ENCODE measurements around the gene DLEU7.
A peak's percentile ranks its signal among the peaks of the same experiment; 100 is the strongest.

Gene DLEU7

DNA sequence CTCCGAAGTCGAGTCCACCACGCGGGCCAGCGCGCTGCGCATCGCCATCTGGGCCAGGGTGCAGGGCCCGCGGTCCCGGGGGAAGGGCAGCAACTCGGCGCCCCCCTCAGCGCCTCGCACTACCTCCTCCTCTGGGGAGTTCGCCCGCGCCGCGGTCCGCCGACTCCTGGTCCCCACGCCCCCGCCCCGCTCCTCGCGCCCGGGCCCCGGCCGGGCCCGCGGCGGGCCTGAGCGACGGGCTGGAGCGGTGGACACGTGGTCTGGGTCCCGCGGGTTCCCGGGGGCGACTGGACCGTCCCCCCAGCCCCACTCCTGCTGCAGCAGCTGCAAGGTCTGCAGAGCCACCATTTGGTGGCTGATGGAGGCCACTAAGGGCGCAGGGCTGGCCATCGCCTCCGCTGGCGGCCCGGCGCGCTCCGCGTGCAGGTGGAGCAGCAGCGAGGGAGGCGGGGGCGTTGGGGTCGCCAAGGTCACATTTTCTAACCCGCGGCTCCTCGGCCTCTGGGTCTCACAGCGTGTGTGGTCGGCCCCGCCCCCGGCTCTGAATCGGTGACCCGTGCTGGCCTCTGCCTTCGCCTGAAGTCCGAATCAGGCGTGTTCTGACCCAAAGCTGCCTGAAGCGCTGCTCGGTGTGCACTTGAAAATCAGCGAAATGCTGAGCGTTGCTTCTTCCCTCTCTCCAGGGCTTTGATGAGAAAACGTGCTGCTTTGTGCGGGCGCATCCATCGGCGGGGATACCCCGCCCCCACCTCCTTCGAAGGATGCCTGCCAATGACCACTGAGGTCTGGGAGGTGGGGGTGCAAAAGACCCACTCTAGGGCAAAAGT, at the start of gene DLEU7:
DLEU7 (minus strand) TSS at position 436 of the 827 bp plus-strand sequence; CDS start at position 390, 46 bp downstream.
- DNase-seq (ENCODE audit: low read depth, low spot score), result no peak

DNA sequence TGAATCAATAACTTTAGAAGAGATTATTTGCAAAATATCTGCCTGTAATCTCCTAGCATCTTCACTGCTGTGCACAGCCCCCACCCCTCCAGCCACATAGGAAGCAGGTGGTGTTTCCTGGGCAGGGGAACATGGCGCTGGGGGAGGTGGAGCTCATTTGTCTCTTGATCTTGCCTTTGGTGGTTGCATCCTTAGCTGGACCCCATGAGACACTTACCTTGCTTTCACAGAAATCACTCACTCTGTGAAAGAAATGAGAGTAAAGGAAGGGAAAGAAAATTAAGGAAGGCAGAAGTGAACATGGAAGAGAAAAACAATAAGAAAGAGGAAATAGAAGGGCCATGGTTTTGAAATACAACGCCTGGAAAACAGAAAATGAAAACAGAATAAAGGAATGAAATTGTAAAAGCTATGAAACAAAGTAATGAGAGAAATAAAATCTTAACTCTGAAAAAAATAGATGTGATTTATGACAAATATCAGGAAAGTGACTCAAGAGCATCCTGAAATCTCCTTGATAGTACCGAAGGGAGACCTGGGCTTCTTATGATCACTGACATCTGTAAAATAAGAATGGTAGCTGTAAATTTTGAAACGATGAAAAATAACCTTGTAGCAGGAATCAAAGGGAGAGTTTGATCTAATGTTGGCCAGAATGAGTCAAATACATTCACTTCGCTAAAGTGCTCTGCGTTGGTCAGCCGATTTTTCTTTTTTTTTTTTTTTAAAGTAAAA, 48.9 kb upstream of the DLEU7 start:
- DNase-seq (ENCODE audit: low read depth, low spot score), result no peak

DNA sequence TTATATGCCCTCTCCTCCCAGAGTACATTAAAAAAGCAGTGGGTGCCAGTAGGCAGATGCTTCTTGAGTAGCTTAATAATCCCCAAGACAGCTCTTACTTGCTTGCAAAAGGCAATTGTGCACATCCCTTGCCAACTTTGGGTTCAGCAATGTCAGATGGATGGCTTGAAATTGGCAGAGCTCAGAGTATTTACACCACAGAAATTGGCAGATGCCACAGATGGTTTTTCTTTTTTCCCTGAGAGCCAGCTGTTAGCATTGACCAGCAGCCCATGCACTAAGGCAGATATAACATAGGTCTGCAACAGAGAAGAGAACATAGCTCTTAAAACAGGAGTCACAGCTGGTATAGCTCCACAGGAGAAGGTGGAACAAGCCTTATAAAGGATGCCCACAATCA, 47.7 kb upstream of the DLEU7 start:
- DNase-seq (ENCODE audit: low read depth, low spot score), result no peak

DNA sequence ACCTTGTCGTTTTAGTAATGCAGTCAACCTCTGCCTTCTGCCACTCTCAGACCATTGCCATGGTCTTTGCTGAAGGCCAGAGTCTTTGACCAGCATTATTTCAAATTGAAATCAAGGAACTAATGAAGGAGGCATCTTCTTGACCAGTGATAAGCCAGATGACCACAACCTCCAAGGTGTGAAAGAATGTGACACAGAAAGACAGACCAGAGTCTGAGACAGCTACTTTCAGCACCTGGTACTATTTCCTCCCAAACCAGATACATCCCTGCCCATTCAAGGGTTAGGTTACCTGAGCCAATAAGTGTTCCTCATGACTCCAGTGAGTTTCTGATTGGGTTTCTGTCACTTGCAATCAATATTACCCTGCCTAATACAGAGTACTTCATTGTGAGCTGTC, 45.8 kb upstream of the DLEU7 start:
- DNase-seq (ENCODE audit: low read depth, low spot score), result no peak

DNA sequence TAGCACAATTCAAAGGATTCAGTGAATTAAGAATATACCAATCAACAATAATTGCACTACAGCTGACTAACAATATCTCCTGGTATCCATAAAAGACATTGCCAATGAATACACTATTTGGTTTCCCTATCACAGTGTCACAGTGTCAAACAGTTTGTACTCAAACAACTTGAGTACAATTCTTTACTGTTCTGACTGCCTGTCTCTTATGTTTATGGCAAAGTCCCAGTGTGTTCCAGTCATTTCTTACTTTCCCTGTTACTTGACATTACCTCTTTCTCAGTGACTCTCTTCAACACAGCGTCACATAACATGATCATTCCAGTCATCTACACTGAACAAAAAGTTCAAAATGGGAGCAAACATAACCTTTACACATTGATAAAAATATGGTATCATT, 44.9 kb upstream of the DLEU7 start:
- DNase-seq (ENCODE audit: low read depth, low spot score), result no peak

DNA sequence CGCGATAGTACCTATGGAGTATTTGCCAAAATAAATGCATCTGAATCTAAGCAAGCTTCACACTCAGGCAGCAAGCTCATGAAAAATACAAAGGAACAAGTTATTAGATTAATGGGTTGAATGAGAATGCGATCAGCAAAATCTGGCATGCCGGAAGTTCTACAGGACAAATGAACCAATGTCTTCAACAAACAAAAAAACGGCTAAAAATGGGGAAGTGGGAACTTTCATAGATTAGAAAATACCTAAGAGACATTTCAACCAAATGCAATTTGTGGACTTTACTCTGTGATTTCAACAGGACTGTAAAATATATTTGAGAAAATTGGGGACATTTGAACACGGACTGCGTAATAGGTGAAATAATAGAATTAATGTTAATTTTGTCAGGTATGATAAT, 43.7 kb upstream of the DLEU7 start:
- DNase-seq (ENCODE audit: low read depth, low spot score), result no peak

DNA sequence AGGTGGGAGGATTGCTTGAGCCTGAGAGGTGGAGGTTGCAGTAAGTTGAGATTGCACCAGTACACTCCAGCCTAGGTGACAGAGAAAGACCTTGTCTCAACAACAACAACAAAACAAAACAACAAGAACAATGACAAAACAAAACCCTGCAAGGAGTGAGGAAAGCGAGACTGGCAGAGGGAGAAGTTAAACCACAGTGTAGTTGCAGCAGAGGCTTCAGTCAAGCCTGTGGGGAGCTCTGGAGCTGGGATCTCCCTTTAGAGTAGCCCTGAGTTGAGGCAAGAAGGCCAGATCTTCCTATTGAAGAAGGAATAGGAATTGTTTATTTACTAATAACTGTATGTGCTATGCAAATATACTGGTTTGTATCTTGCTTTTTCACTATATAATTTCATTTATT, 40.8 kb upstream of the DLEU7 start:
- DNase-seq (ENCODE audit: low read depth, low spot score), result no peak

DNA sequence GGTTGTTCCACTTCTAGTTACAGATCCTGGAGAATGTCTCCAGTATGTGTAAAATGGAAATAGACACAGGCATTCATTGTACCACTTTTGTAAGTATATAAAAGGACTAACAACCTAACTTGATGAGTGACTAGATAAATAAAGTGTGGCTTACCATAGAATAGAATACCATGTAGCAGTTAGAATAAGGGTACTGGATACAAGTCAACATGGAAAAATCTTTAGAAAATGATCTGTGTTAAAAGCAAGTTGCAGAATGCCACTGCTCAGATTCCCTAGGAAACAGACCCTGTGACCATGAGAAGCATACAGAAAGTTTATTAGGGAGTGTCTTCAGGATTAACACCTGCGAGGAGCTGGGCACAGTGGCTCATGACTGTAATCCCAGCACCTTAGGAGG, 40.2 kb upstream of the DLEU7 start:
- DNase-seq (ENCODE audit: low read depth, low spot score), result no peak

DNA sequence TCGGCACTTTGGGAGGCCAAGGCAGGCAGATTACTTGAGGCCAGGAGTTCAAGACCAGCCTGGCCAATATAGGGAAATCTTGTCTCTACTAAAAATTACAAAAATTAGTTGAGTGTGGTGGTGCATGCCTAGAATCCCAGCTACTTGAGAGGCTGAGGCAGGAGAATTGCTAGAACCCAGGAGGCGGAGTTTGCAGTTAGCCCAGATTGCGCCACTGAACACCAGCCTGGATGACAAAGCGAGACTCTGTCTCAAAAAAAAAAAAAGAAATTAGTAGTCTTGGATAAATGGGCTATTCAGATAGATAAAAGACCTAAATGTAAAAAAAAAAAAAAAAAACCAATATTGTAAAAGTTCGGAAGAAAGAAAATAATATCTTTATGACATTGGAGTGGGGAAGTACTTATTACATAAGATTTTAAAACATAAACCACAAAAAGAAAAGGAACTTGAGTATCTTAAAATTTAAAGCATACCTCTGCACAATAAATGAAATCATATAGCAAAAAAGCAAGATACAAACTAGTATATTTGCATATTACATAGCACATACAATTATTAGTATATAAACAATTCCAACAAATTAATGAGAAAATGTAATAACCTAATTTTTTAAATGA, 39.4 kb upstream of the DLEU7 start:
- DNase-seq (ENCODE audit: low read depth, low spot score), result no peak

DNA sequence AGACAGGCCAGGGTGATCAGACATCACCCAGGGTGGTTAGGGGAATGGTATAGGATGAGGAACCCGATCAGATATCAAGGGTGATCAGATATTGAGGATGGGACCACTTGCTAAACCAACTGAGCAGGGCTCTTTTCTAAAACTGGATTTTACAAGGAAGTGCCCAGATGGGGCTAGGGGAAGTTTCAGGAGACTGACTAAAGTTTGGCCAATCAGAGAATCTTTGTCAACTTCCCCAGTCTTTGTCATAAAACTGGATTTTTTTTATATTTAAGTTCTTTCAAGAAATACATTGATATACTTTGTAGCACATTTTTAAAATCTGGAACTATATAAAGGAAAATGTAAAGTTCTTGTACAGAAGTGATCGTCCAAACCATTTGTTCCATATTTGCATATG, 30.5 kb upstream of the DLEU7 start:
- DNase-seq (ENCODE audit: low read depth, low spot score), result no peak

DNA sequence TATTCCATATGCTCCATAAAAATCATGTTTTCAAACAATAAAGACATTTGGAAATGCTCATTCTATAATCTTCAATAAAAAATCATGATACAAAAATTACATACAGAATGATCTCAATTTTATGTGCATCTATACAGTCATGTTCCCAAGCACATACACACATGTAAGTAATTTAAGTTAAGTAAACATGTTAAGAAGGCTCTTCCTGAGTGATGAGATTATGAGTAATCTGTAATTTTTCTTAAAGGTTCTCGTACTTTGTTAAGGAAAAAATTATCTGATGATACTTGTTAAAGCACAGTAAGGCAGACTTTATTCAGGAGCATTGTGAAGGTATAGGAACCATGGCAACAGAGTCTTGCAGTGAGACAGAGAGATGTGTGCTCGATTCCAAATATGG, 30.0 kb upstream of the DLEU7 start:
- no peak for DNase-seq (ENCODE audit: low read depth, low spot score)

DNA sequence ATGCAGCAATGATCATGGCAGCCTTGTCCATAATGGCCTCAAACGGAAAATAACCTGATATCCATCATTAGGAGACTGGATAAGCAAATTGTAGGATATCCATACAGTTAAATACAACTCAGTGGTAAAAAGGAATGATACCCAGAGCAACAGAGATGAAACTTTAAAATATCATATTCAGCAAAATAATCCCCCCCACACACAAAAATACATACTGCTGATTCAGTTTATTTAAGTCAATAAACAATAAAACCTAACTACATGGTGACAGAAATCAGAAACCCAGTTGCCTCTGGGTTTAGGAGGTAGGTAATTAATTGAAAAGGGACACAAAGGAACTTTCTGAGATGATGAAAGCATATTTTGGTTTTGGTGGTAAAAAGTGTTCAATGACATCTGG, 27.9 kb upstream of the DLEU7 start:
- no peak for DNase-seq (ENCODE audit: low read depth, low spot score)

DNA sequence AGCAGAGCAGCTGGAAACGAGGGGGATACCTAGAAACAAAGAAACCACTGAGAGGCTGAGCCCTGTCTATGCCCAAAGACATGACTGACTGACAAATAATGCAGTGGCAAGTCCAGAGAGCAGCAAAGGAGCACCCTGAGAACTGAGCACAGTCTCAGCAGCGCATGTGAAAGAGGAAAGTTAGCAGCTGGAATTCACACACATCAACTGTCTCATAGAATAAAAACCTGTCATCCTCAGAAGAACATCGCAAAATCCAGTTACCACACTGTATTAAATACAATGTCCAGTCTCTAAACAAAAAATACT, 24.1 kb upstream of the DLEU7 start:
- DNase-seq (ENCODE audit: low read depth, low spot score), result no peak

DNA sequence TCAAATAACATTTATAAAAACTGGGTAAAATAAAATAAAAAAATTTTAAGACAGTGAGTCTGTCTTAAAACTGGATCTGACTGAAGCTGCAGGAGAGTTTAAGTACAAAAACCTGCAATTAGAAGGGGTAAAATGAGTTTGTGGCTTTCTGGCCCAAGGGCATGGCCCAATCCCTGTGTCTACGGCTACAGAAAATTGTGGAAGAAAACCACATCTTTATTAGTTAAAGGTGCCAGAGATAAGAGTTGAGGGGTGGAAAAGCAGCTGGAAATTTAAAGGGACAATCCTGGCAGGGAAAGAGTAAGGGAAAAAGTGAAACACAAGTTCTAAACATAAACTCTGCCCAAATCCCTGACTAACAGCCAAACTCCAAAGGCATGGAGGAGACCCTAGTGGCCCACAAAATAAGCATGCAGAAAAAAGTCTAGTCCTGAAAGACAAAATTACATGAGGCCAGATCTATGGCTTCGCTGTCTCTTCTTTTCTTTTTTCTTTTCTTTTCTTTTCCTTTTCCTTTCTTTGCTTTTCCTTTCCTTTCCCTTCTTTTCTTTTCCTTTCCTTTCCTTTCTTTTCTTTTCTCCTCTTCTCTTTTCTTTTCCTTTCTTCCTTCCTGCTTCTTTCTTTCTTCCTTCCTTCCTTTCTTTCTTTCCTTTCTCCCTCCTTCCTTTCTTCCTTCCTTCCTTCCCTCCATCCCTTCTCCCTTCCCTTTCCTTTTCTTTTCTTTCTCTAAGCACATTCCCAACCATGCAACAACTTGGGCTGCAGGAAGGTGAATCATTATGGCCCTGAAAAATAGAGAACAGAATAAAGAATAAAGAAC, 23.5 kb upstream of the DLEU7 start:
- DNase-seq (ENCODE audit: low read depth, low spot score), result no peak

DNA sequence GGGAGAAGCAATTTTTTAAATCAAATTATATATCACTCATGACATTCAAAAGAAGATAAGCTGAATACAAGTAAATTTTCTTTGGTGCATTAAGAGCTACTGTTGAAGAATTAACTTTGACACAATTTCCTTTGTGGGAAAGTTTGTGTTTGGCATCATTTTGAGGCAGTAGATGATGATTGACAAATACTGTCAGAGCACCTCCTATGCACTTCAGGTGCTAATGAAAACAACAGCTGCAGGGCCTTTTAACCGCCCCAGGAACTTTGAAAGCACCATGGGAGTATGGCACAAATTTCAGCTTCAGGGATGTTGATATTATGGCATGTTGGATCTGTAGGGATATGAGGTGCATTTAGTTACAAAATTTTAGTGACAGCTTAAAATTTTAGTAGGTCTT, 21.0 kb upstream of the DLEU7 start:
- DNase-seq (ENCODE audit: low read depth, low spot score), result no peak

DNA sequence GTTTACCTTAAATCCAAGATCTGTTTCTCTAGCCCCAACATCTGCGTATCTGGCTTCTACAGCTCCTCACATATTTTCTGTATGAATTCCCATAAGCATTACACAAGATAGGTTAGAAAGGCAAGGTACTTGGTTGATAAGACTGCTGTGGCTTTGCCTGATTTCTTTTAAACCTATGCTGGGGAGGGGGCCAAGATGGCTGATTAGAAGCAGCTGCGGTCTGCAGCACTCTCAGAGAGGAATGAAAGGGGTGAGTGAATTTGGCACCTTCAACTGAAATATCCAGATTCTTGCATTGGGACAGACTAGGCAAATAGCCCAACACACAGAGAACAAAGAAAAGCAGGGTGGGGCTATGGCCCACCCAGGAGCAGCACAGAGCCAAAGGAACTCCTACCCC, 12.2 kb upstream of the DLEU7 start:
- no peak for DNase-seq (ENCODE audit: low read depth, low spot score)

DNA sequence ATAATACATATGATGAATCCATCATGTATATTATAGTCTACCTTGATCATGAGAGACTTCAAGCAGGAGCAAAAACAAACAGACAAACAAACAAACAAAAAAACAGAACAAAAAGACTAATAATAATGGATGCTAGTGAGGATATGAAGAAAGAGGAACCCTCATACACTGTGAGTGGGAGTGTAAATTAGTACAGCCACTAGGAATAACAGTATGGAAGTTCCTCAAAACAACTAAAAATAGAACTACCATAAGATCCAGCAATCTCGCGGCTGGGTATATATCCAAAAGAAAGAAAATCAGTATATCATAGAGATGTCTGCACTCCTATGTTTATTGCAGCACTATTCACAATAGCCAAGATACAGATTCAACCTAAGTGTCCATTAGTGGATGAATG, 7.0 kb upstream of the DLEU7 start:
- DNase-seq (ENCODE audit: low read depth, low spot score), result no peak

DNA sequence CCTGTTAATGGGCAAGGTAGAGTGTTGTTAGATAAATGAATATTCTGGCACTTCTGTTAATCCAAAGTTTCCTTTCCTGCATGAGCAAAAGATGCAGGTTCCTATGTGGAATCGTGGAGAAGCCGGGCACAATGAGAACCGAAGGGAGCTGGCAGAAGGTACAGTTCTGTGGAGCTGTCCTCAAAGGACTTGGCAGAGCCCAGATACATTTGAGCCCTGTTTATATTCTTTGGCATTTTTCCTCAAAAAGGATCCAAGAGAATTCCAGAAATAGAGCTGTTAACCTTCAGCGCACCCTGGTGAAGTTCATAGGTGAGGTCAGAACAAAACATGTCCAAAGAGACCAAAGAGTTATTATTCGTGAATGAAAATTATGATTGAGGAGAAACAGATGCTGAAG, 4.0 kb upstream of the DLEU7 start:
- no peak for DNase-seq (ENCODE audit: low read depth, low spot score)

DNA sequence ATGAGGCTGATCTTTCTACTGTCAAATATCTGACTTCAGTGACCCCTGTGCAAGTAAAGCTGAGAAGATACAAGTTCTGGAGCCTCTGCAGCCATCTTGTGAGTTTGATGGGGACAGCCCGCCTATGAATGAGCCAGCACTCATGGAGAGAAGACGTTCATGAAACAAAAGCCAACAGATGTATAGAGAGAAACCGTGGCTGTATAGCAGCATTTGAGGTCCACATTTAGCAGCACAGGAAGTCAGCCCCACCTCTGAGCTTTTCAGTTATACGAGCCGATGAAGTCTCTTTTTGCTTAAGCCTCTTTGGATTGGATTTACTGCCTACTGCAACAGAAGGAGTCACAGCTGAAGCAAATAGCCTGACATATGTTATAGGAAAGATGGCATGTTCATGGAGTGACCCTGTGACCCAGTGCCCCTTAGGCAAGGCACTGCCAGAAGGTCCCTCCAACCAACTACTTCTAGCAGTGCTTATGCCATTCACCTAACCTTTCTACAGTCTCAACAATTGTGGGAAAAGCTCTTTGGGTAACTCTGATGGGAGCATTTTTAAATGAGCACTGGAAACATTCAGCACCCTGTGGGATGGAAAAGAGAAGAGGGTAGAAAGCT, 3.5 kb upstream of the DLEU7 start:
- DNase-seq (ENCODE audit: low read depth, low spot score), result no peak

DNA sequence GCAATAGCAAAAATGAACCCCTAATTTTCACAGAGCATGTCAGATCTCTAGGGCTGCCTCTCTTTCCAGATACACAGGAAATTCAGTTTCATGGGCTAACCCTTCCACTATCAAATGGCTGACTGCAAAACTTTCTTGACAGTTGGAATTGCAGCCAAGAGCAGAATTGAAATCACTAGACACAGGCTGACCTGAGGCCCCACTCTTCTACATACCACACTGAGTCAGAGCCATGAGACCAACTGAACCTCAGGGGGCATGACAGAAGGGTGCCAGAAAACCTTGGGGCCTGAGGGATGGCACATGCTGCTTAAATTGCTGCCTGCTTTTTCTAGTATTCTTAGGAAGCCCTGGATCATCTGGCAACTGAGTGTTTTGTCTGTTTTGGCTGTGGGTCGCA, 1.7 kb upstream of the DLEU7 start:
- DNase-seq (ENCODE audit: low read depth, low spot score), result peak; percentile 67

DNA sequence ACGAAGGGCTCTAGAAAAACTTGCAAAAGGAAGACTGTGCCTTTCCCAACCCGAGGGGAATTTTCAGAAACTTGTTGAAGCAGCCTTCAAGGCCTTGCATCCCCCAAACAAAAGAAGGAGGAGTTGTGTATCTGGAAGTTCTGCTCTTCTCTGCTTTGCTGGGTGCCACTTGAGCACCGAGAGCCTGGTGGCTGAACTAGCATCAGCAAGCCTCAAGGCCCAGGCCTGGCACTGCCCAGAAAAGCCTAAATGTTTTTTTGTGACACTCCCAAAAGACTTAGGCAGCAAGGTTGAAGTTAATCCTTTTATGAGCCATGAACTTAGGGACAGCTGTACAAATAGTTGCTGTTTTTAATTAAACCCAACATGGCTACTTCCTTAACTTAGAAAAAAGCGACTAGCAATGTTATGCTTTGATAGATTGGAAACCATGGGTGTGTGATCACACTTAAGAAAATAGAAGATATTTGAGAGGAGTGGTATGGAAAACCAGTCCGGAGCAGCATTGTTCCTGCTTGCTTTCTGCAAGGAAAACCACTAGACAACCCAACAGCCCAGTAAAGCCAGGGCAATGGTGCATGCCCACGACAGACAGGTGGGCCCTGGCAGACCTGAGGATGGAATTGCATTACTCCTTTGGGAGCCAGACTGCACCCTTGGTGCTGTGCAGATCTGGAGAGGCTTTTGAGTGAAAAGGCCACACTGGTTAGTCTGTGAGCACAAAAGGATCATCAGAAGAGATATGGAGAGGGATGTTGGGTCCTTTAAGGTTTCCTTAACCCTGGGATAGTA, 788 bp upstream of the DLEU7 start:
- DNase-seq (ENCODE audit: low read depth, low spot score), result no peak

Measured in brain pericyte (primary cell).